HepG2 (cell line): ENCODE results near the gene EFCAB8. TPM values are rescaled to one million over a fixed set of nuclear protein-coding genes. Genes with fewer than 3 reads are reported as not detected.
A peak's percentile ranks its signal among the peaks of the same experiment; 100 is the strongest.

Experiments
- AGO1 ChIP-seq: fragments of 200-400 bp; formaldehyde crosslinking; IDR thresholded peaks from 2 replicates; pipeline ENCODE4 v1.6.1; 2017; ENCODE audit warnings: mild to moderate bottlenecking, low read depth, low read length, moderate library complexity; ENCODE audit not compliant: poor library complexity, severe bottlenecking
- BRCA1 ChIP-seq: sonication (generic); formaldehyde crosslinking; IDR thresholded peaks from 2 replicates; pipeline ENCODE4 v1.4.0; 2020; ENCODE audit warnings: missing genetic modification reagents
- FIP1L1 ChIP-seq: fragments of 200-400 bp; formaldehyde crosslinking; IDR thresholded peaks from 2 replicates; pipeline ENCODE4 v1.6.1; 2018; ENCODE audit warnings: low read depth, mild to moderate bottlenecking, low read length, moderate library complexity, borderline replicate concordance; ENCODE audit not compliant: insufficient read depth
- KAT2B ChIP-seq: fragments of 150-350 bp; IDR thresholded peaks from 2 replicates; pipeline ENCODE4 v1.6.1; 2014; ENCODE audit warnings: low read depth, low read length, borderline replicate concordance
- NR2F2 ChIP-seq: IDR thresholded peaks from 2 replicates; pipeline ENCODE4 v1.6.1; 2012; ENCODE audit warnings: low read depth, inconsistent platforms, borderline replicate concordance
- PHB2 ChIP-seq: fragments of 450-650 bp; IDR thresholded peaks from 2 replicates; pipeline ENCODE4 v1.6.1; 2018; ENCODE audit not compliant: partially characterized antibody
- POGK ChIP-seq: sonication (generic); formaldehyde crosslinking; conservative IDR thresholded peaks from 2 replicates; pipeline ENCODE4 v1.8.0; 2022; ENCODE audit warnings: mild to moderate bottlenecking, moderate library complexity, missing genetic modification reagents
- RNF219 ChIP-seq: sonication (generic); formaldehyde crosslinking; IDR thresholded peaks from 2 replicates; pipeline ENCODE4 v1.5.0; 2020; ENCODE audit warnings: mild to moderate bottlenecking, missing genetic modification reagents
- SAP130 ChIP-seq: IDR thresholded peaks from 2 replicates; pipeline ENCODE4 v1.6.1; 2016; ENCODE audit warnings: low read depth
- SETDB1 ChIP-seq: sonication (generic); formaldehyde crosslinking; IDR thresholded peaks from 2 replicates; pipeline ENCODE4 v1.5.1; 2020; ENCODE audit warnings: missing genetic modification reagents, mild to moderate bottlenecking, borderline replicate concordance
- SYNCRIP ChIP-seq: fragments of 200-400 bp; formaldehyde crosslinking; IDR thresholded peaks from 2 replicates; pipeline ENCODE4 v1.6.1; 2018; ENCODE audit warnings: mild to moderate bottlenecking, low read depth, low read length; ENCODE audit not compliant: insufficient read depth
- TCF12 ChIP-seq, 2 experiments: fragments of 450-650 bp in 1 of 2; sonication (generic) in 1 of 2; formaldehyde crosslinking in 1 of 2; IDR thresholded peaks; 2 replicates each; pipeline versions ENCODE4 v1.6.1 to v1.8.0; 2017 to 2022; ENCODE audit warnings: antibody characterized with exemption in 1 of 2, mild to moderate bottlenecking in 1 of 2, missing genetic modification reagents in 1 of 2, moderate library complexity in 1 of 2
- ZBED4 ChIP-seq: sonication (generic); formaldehyde crosslinking; IDR thresholded peaks from 2 replicates; pipeline ENCODE4 v1.4.0; 2020; ENCODE audit warnings: missing genetic modification reagents, borderline replicate concordance
- ZBTB2 ChIP-seq: sonication (generic); formaldehyde crosslinking; IDR thresholded peaks from 2 replicates; pipeline ENCODE4 v1.8.0; 2022; ENCODE audit warnings: low read depth, missing genetic modification reagents
- ZNF12 ChIP-seq: sonication (generic); formaldehyde crosslinking; IDR thresholded peaks from 2 replicates; pipeline ENCODE4 v1.5.0; 2020; ENCODE audit warnings: missing genetic modification reagents
- ZNF207 ChIP-seq: fragments of 450-650 bp; IDR thresholded peaks from 2 replicates; pipeline ENCODE4 v1.6.1; 2016; ENCODE audit warnings: antibody characterized with exemption, borderline replicate concordance
- ZNF343 ChIP-seq: sonication (generic); formaldehyde crosslinking; IDR thresholded peaks from 2 replicates; pipeline ENCODE4 v1.4.0; 2020; ENCODE audit warnings: mild to moderate bottlenecking, missing genetic modification reagents
- ZNF354B ChIP-seq: sonication (generic); formaldehyde crosslinking; IDR thresholded peaks from 2 replicates; pipeline ENCODE4 v1.8.0; 2022; ENCODE audit warnings: mild to moderate bottlenecking, missing genetic modification reagents
- ZNF367 ChIP-seq: sonication (generic); formaldehyde crosslinking; IDR thresholded peaks from 2 replicates; pipeline ENCODE4 v1.4.0; 2020; ENCODE audit warnings: missing genetic modification reagents, borderline replicate concordance
- polyA plus RNA-seq, 8 experiments: library from polyadenylated mRNA; depleted of rRNA in 3 of 8; stranded (reverse) in 7 of 8; unstranded in 1 of 8; fragments of >200 nt; fragmentation: Illumina TruSeq in 4 of 8; extraction: Trizol in 4 of 8; gene quantifications; 2 replicates each; pipeline versions ENCODE4 v1.2.1 to v1.2.3, GENCODE V29; 2011 to 2016; ENCODE audit warnings: low read depth in 4 of 8, missing spikeins in 1 of 8, mixed read lengths in 1 of 8; ENCODE audit not compliant: insufficient read depth in 1 of 8
- total RNA-seq, 5 experiments: library from RNA; depleted of rRNA; stranded (reverse); fragments of >200 nt; fragmentation: Illumina TruSeq; extraction: Trizol; gene quantifications; 2 replicates each; pipeline ENCODE4 v1.2.3, GENCODE V29; 2016; ENCODE audit warnings: low read depth in 1 of 5

Gene EFCAB8
- total and polyA plus RNA-seq, 2 of the 13 experiments (the other 11 are each of a cell fraction or from before 2014, with no cell fraction given) = 0.15 to 0.22 TPM

DNA sequence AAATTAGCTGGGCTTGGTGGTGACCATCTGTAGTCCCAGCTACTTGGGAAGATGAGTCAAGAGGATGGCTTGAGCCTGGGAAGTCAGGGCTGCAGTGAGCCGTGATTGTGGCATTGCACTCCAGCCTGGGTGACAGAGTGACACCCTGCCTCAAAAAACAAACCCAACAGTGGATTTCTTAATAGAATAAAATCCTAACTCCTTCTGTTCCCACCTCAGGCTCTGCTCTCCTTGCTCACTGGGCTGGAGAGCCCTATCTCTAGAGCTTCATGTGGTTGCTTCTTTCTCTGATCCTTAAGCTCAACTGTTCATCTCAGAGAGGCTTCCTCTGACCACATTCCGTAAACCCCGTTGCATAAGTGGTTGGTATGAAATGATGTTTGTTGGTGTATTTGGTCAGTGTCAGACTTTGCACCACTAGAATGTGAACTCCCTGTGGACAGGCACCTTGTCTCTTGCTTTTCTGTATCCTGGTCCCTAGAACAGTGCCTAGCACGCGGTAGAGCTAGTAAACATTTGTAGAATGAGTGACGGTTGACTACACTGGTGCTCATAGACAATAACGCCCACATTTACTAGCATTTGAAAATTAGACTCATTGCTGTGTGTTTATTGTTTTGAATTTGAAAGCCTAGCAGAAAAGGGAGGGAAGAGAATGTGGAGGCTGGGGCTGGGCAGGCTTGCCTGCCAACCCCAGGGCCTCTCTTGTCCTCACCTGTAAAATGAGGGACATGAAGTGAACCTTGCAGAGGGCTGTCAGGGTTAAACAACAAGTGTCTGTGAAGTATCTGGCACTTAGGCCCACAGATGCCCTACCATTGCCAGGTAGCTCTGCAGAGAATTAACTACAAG is 34.8 kb upstream of the EFCAB8 start (continued):
- TF ChIP-seq ZNF12 (CRISPR knock-in tag) (peak; percentile 74), BRCA1 (CRISPR knock-in tag) (no peak), ZNF367 (no peak), SETDB1 (peak; percentile 99), POGK (CRISPR knock-in tag) (peak; percentile 100), ZBTB2 (CRISPR knock-in tag) (no peak), FIP1L1 (no peak), ZNF354B (no peak), TCF12 (IDR thresholded peaks at IDR 0.05) (no peak), TCF12 (CRISPR knock-in tag; IDR thresholded peaks at IDR 0.05) (no peak), ZNF207 (no peak), SYNCRIP (no peak), ZNF343 (CRISPR knock-in tag) (peak; percentile 65; the same call in 1 of the 2 replicates), RNF219 (CRISPR knock-in tag) (no peak), KAT2B (no peak), ZBED4 (no peak), SAP130 (CRISPR knock-in tag) (0 out of 2 replicates have a peak, but pooled peaks have one; percentile 11), PHB2 (no peak), NR2F2 (no peak), AGO1 (no peak)
